Liver (tissue), 9 donors: ENCODE measurements around the gene C5orf34. TPM values are rescaled to one million over a fixed set of nuclear protein-coding genes. Genes with fewer than 3 reads are reported as not detected.
"Not testable (repeated sequence)": the region's sequence is repeated elsewhere in the genome, so short reads cannot be mapped to it uniquely, and the experiment has no call there.

ENCODE experiments used
- DNase-seq: peaks from one replicate; pipeline ENCODE4 v3.0.0-alpha.2; 2017; ENCODE audit warnings: low spot score
- H3K27ac ChIP-seq, 2 donors: one replicate each; pipeline ENCODE4 v1.7.0; 2013; ENCODE audit warnings: inconsistent platforms in 2 of 2, low read length in 2 of 2, control low read depth in 1 of 2, low read depth in 1 of 2, mild to moderate bottlenecking in 1 of 2
- H3K27me3 ChIP-seq, 4 donors: one replicate each; pipeline versions ENCODE4 v1.6.1 to v1.7.0; 2013; ENCODE audit warnings: low read length in 3 of 4, inconsistent platforms in 1 of 4, mild to moderate bottlenecking in 1 of 4, moderate library complexity in 1 of 4; ENCODE audit not compliant: control insufficient read depth in 4 of 4, insufficient read depth in 4 of 4
- H3K36me3 ChIP-seq, 4 donors: one replicate each; pipeline versions ENCODE4 v1.6.1 to v1.7.0; 2013; ENCODE audit warnings: low read length in 3 of 4, mild to moderate bottlenecking in 3 of 4, low read depth in 1 of 4, moderate library complexity in 1 of 4; ENCODE audit not compliant: control insufficient read depth in 4 of 4, insufficient read depth in 3 of 4
- H3K4me1 ChIP-seq, 4 donors: one replicate each; pipeline versions ENCODE4 v1.6.1 to v1.7.0; 2013; ENCODE audit warnings: low read length in 3 of 4, mild to moderate bottlenecking in 3 of 4, moderate library complexity in 1 of 4; ENCODE audit not compliant: control insufficient read depth in 4 of 4, insufficient read depth in 4 of 4
- H3K4me3 ChIP-seq, 3 donors: one replicate each; pipeline versions ENCODE4 v1.6.1 to v1.7.0; 2013; ENCODE audit warnings: low read length in 3 of 3, control low read depth in 1 of 3, low read depth in 1 of 3, mild to moderate bottlenecking in 1 of 3
- H3K9ac ChIP-seq, 2 donors: one replicate each; pipeline ENCODE4 v1.7.0; 2013; ENCODE audit warnings: low read length in 2 of 2, mild to moderate bottlenecking in 2 of 2, moderate library complexity in 2 of 2, control low read depth in 1 of 2, low read depth in 1 of 2
- H3K9me3 ChIP-seq, 4 donors: one replicate each; pipeline versions ENCODE4 v1.6.1 to v1.7.0; 2013; ENCODE audit warnings: low read length in 3 of 4; ENCODE audit not compliant: control insufficient read depth in 4 of 4
- CTCF ChIP-seq: fragments of 150-350 bp; IDR thresholded peaks from 2 replicates; pipeline ENCODE4 v1.5.1; 2017; ENCODE audit warnings: improper control_type of control experiment, low read depth, low read length; ENCODE audit not compliant: missing input control
- FOXA1 ChIP-seq: IDR thresholded peaks from 2 replicates; pipeline ENCODE4 v1.6.1; 2016; ENCODE audit warnings: antibody characterized with exemption
- HNF4G ChIP-seq: IDR thresholded peaks from 2 replicates; pipeline ENCODE4 v1.6.1; 2016; ENCODE audit warnings: antibody characterized with exemption
- REST ChIP-seq: IDR thresholded peaks from 2 replicates; pipeline ENCODE4 v1.6.1; 2016; ENCODE audit warnings: antibody characterized with exemption, mild to moderate bottlenecking
- SP1 ChIP-seq: IDR thresholded peaks from 2 replicates; pipeline ENCODE4 v1.6.1; 2018; ENCODE audit warnings: antibody characterized with exemption, mild to moderate bottlenecking
- TAF1 ChIP-seq: conservative IDR thresholded peaks from 2 replicates; pipeline ENCODE4 v1.6.1; 2016; ENCODE audit warnings: antibody characterized with exemption, mild to moderate bottlenecking
- YY1 ChIP-seq: IDR thresholded peaks from 2 replicates; pipeline ENCODE4 v1.6.1; 2016; ENCODE audit warnings: antibody characterized with exemption, mild to moderate bottlenecking
- ZBTB33 ChIP-seq: IDR thresholded peaks from 2 replicates; pipeline ENCODE4 v1.6.1; 2016; ENCODE audit warnings: antibody characterized with exemption
- WGBS: extraction: QIAGEN DNeasy Blood & Tissue Kit; methylation state at CpG from one replicate; pipeline ENCODE4 v1.1.7; 2013; 5-methylcytosine and 5-hydroxymethylcytosine counted together
- polyA plus RNA-seq, 2 donors: library from polyadenylated mRNA; stranded (reverse) in 1 of 2; unstranded in 1 of 2; fragments of 200-250 nt in 1 of 2; fragments of >200 nt in 1 of 2; fragmentation: Nextera tagmentation in 1 of 2; extraction: Ambion mirVana in 1 of 2; gene quantifications; one replicate each; pipeline versions ENCODE4 v1.2.1 to v1.2.3, GENCODE V29; 2013 to 2015
- total RNA-seq, 2 donors: library from RNA; depleted of rRNA; stranded (reverse); fragments of >200 nt; gene quantifications; one replicate each; pipeline ENCODE4 v1.2.3, GENCODE V29; 2014
- TF ChIP-seq, protein P1 (sequence below): IDR thresholded peaks from 2 replicates; pipeline ENCODE4 v1.6.1; 2016; ENCODE audit warnings: antibody characterized with exemption
- donor health status: healthy.
- donor health status: healthy.
- donor health status: healthy.
- donor health status: healthy.
- donor health status: healthy.

Gene C5orf34
- total and polyA plus RNA-seq, 4 donors = 0.31 to 3.0 (median 0.46) TPM

GRCh38 chr5:43514025-43514424, 923 bp downstream of the C5orf34 start:
- peak overlapping the region in 1 of 2 donors; percentile 27 for H3K9ac ChIP-seq
- TF ChIP-seq, protein P1, sequence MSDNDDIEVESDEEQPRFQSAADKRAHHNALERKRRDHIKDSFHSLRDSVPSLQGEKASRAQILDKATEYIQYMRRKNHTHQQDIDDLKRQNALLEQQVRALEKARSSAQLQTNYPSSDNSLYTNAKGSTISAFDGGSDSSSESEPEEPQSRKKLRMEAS = no peak
- TF ChIP-seq CTCF (no peak), TAF1 (no peak), FOXA1 (no peak)
- H3K36me3 ChIP-seq = no peaks in the 10 kb centered on the region
- no peak overlapping the region for H3K27ac ChIP-seq
- no peaks in the 10 kb centered on the region for H3K27me3 ChIP-seq
- DNase-seq = no peak
- 22% methylated on average over 4 of the region's 4 CpGs for WGBS
- peaks cover 2 to 16% (median 8%) of the 10 kb centered on the region in 4 donors for H3K4me1 ChIP-seq
- peak overlapping the region in 1 of 3 donors; percentile 62 for H3K4me3 ChIP-seq
- no peaks in the 10 kb centered on the region for H3K9me3 ChIP-seq

DNA sequence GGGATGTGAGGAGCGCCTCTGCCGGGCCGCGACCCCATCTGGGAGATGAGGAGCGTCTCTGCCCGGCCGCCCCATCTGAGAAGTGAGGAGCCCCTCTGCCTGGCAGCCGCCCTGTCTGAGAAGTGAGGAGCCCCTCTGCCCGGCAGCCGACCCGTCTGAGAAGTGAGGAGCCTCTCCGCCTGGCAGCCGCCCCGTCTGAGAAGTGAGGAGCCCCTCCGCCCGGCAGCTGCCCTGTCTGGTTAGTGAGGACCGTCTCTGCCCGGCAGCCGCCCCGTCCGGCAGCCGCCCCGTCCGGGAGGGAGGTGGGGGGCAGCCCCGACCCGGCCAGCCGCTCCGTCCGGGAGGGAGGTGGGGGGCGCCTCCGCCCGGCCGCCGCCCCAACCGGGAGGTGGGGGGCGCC, 3.9 kb downstream of the C5orf34 start:
- not testable (repeated sequence) for H3K9ac ChIP-seq, H3K4me3 ChIP-seq, H3K27ac ChIP-seq, H3K9me3 ChIP-seq, H3K36me3 ChIP-seq, DNase-seq, H3K27me3 ChIP-seq
- WGBS = 95% methylated on average over 36 of the region's 36 CpGs
- peaks cover 2 to 16% (median 8%) of the 10 kb centered on the region in 4 donors for H3K4me1 ChIP-seq

DNA sequence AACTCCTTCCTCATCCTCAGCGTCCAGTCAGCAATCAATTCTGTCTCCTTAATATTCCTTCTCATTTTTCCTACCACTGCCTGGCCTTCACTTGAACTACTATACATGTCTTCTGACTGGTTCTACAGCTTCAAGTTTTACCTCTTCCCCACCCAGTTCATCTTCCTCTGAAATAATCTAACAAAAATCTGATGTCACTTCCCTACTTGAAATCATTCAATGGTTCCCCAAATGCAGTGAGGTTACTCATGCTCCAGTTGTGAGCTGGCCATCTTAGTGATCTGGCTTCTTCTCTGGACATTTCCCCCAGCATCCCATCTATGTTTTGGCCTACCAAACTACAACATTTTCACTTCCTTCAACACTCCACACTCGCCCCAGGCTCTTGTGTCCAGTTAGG, 16.4 kb downstream of the C5orf34 start:
- H3K9ac ChIP-seq = no peak overlapping the region
- no peaks in the 10 kb centered on the region for H3K9me3 ChIP-seq
- H3K27ac ChIP-seq = no peak overlapping the region
- no peak for TF ChIP-seq REST
- no peak for TF ChIP-seq YY1
- no peak for TF ChIP-seq CTCF
- TF ChIP-seq HNF4G = no peak
- no peak for TF ChIP-seq FOXA1
- TF ChIP-seq SP1 = no peak
- TF ChIP-seq, protein P1 = no peak
- TF ChIP-seq ZBTB33 = no peak
- H3K4me1 ChIP-seq = no peaks in the 10 kb centered on the region
- DNase-seq = no peak
- H3K27me3 ChIP-seq = no peaks in the 10 kb centered on the region
- WGBS = 94% methylated on average over 2 of the region's 2 CpGs
- H3K36me3 ChIP-seq = no peaks in the 10 kb centered on the region
- no peak overlapping the region for H3K4me3 ChIP-seq
